GM21723 (cell line): Measurements from ENCODE around the gene BAIAP2L1.
"Not testable (repeated sequence)": the region's sequence is repeated elsewhere in the genome, so short reads cannot be mapped to it uniquely, and the experiment has no call there.

Source experiments
- ATAC-seq: cut with Tn5 transposase; IDR thresholded peaks from one replicate; pipeline ENCODE4 v1.9.1; 2021; ENCODE audit warnings: mild to moderate bottlenecking, moderate library complexity; ENCODE audit not compliant: unreplicated experiment

BAIAP2L1 gene

DNA sequence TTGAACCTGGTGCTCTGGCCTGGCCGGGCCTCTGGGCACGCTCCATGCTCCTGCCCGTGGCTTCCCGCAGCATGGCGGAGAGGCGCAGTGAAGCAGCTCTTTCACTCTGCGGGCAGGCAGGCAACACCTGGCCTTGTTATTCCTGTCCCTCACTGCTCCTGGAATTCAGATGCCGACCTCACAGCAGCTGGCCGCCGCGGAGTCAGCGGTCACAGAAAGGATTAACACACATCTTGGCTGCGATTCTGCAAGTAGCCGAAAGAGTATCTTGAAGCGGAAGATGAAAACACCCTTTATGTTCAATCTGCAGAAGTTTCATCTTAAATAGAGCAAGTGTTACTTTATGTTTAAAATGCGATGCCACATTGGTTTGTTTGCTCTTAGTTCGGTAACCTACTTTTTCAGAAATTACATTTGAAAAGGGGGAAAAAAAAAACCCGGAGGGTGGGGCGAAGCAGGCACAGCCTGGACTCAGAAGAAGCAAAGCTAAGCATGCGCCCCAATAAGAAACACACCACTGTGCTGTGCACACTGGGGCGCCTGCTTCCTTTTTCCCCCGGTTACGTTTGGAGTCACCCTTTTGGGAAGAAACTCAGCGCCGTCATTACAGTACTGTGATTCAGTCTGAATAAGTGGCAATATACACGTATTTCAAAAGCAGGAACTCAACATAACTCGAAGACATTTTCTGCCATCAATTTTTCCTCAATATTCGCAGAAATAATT is 77.1 kb downstream of the BAIAP2L1 start:
- no peak for ATAC-seq

DNA sequence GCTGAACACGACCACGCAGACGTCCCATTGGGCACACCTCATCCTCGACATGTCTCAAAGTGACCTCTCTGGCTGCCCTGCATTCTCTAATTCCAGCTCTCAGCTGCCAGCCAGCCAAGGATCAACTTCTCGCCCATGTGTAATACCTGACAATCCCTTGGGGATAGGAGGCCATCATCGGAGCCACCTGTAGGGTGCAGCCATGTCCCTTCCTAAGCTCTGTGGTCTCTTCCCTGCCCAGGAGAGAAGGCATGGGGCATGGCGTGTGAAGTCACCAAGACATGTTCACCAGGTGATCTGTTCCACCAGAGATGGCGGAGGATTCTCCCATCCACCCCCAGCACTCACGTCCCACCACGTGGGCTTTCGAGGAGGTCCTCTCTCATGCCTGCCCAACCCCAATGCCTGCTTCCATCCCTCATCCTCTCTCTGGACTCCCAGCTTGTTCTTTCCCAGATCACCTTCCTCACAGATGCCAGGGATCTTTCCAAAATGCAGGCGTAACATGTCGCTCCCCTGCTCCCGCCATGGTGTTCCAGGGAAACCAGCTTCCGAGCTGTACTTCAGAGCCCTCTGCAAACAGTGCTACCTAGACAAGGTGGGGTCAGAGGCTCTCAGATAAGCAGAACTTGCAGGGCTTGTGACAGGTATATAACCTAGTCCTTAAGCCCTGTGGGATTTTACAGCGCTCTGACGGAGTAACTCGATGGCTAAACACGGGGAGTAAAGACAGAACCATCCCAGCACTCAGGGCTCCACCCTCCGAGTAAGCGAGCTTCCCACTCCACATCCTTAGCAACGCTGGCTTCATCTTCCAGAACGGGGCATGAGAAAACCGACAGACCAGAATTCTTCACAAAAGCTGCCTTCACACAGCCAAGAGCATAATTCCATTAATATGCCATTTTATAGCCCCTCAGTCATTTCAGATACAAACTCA is 78.3 kb downstream of the BAIAP2L1 start:
- ATAC-seq = no peak

GRCh38 chr7:98321301-98321700 is 79.6 kb downstream of the BAIAP2L1 start:
- ATAC-seq = no peak

DNA sequence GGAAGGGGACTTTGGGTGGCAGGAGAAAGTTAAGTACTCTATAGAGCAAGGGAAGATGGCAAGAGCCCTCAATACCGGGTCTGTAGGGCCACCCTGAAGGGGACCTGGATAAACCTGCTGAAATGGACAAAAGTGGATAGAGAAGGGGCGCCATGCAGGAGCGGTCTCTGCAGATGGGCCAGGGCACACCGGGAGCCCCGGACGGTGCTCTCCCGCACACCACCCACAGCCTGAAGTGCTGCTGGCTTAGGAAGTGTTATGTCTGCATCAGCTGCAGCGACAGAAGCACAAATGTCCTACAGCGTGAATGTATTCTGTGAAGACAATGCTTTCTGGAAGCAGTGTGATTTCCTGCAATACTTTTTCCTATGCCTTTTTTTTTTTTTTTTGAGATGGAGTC is 81.7 kb downstream of the BAIAP2L1 start:
- ATAC-seq = no peak

DNA sequence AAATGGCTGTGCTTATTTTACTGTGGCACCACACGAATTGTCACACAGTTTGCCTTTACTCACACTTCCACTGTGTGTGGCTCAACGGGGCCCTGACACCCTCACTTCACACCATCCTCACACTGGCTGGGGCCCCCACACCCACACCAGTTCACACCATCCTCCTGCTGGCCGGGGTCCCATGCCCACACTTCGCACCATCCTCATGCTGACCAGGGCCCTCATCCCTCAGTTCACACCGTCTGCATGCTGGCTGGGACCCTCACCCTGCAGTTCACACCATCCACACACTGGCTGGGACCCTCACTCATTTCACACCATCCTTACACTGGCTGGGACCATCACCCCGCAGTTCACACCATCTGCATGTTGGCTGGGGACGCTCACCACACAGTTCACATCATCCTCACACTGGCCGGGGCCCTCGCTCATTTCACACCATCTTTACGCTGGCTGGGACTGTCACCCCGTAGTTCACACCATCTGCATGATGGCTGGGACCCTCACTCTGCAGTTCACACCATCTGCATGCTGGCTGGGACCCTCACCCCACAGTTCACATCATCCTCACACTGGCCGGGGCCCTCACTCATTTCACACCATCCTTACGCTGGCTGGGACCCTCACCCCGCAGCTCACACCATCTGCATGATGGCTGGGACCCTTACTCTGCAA is 83.4 kb downstream of the BAIAP2L1 start:
- no peak for ATAC-seq

- ATAC-seq = not testable (repeated sequence)
These were observed 84.8 kb downstream of the BAIAP2L1 start for GRCh38 chr7:98315994-98316527.

DNA sequence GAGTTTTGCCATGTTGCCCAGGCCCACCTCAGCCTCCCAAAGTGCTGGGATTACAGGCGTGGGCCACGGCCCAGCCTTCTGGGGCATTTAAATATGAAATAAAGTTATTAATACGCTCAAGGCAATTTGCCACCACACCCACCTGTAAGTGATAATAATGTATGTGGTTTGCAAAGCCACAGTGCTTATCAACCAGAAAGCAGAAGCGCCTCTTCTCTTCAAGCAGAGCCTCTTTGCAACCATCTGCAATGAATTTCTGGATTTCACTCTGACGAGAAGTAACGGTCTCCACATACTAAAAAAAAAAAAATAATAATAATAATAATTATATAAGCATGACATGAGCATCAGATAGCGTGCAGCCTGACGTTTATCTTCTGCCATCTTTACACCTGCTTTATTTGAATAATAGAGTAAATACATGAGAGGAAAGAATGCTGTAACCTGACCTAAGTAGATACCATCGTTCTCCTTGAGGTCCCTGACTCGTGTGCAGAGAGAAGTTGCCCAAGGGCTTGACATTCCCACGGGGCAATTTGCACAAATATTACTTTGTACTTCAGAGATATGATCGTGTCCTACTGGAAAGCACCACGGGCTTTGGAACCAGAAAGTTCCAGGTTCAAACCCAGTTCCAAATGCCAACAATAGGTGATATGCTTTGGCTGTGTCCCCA is 85.4 kb downstream of the BAIAP2L1 start:
- ATAC-seq = peak; percentile 85

GRCh38 chr7:98314469-98314868 is 86.4 kb downstream of the BAIAP2L1 start:
- ATAC-seq = peak; percentile 73

- ATAC-seq = no peak
These were observed 88.7 kb downstream of the BAIAP2L1 start for GRCh38 chr7:98312201-98312600.

DNA sequence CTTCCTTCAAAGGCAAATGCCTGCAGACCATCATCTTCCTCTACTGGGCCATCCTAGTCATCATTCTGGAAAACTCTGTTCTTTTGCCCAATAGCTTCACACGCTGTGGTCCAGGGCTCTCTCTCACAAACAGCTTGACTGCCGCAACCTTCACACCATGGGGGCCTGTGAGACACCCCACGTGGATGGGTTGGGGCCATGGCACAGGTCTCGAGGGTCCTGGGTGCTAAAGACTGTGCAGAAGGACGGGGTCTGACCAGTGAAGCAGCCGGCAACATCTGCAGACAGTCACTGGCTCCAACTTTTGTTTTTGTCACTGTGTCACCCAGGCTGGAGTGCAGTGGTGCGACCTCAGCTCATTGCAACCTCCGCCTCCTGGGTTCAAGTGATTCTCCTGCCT is 91.3 kb downstream of the BAIAP2L1 start:
- no peak for ATAC-seq

GRCh38 chr7:98307971-98308466 is 92.9 kb downstream of the BAIAP2L1 start:
- ATAC-seq = no peak

DNA sequence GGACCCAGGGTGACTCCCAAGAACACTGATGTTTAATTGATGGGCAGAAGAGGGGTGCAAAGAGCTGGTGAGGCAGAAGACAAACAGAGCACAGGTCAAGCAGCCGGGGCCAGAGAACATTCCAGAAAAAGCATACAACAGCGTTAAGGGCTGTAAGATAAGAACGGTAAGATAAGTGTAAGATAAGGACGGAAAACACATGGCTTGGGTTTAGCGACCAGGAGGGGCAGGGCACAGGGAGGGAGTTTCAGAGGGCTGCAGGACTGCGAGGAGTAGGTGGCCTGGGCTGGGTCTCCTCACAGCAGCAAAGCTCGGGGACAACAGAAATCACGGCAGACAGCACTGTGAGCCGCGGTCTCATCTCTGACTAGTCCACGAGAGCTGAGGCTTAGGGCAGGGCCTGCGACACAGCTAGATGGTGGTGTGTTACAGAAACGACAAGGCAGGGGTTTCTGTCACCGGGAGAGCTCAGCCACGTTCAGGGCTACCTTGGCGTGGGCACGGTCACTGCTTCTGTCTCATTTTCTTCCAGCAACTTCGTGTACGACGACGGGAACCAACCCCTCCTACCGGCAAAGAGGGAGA is 94.8 kb downstream of the BAIAP2L1 start:
- no peak for ATAC-seq

DNA sequence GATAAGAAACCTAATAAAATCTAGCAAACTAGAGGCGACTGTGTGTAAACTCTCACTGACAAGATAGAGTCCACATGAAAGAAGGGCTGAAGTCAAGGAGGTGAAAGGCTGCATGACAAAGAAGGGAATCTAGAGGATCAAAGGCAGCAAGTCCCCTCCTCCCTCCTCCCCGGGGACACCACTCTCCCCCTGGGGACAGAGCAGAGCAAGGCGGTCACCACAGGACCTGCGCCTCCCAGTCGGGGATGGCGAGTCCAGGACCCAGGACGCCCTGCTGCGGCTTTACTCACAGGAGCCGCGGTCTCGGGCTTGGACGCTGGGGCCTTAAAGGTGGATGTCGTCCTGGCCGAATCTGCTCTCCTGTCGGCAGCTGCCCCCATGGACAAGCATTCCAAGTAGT is 97.0 kb downstream of the BAIAP2L1 start:
- ATAC-seq = no peak

GRCh38 chr7:98303176-98303865 is 97.6 kb downstream of the BAIAP2L1 start:
- ATAC-seq = no peak

DNA sequence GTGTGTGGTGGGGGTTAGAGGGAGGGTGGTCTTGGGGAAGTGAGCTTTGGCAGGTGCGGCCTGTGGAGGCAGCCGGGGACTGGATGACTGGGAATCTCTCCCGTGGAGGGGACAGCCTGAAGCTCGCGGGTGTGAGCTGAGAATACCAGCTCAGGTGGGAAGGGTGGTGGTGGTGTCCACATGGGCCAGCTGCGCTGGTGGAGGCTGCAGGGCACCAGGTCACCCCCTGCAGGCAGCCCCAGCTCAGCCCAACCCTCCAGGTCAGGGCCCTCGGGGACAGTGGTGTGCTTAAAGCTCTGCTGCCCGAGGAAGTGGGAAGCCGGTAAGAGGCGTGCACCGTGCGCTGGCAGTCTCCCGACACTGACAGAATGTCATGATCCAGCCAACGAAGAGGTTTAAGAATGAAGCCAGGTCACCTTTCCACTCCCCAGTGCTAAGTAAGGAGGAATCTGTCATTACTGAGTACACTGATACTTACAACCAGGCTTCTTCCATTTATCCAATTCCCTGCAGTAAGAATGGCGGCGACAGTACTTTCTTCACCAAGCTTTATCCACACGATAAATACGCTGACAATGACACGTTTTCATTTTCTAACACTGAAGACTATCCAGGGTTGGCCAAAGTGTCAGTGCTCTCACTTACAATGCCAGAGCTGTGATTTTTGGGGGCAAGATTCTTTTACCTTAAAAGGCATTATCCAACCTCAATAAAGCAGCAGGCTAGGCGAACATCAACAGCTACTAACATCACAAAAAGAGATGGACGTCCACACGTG is 99.0 kb downstream of the BAIAP2L1 start:
- ATAC-seq = no peak

DNA sequence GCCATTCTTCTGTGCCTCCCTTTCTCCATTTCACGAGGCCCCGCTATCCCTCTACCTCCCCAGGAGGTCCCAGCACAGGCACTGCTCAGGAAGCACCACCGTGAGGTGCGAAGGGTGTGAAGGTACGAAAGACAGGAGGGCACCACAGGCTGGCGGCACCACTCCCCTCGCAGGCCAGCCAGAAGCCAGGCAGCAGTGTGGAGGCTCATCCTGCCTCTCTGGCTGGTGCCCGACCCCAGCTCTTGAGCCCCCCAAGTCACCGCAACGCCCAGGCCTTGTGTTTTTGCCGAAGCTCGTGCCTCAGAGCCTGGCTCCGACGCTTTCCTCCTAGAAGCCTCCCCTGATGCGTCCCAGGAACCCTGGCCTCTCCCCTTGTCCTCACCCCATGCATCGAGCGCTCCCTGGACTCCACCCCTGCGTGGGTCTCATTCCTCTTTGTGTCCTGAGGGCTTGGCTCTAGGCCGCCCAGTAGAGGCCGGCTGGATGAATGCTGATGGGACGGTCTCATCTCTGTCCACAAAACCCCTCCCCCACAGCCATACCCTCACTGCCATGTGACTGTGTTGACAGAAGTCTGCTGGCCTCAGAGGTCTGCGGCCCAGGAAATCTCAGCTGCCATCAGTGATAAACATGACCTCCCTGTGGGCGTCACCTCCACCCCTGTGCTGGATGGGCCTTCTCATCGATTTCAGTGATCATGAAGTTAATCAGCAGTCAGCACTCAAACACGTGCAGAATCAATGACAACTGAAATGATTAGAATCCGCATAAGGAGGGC is 100.1 kb downstream of the BAIAP2L1 start:
- ATAC-seq = no peak

DNA sequence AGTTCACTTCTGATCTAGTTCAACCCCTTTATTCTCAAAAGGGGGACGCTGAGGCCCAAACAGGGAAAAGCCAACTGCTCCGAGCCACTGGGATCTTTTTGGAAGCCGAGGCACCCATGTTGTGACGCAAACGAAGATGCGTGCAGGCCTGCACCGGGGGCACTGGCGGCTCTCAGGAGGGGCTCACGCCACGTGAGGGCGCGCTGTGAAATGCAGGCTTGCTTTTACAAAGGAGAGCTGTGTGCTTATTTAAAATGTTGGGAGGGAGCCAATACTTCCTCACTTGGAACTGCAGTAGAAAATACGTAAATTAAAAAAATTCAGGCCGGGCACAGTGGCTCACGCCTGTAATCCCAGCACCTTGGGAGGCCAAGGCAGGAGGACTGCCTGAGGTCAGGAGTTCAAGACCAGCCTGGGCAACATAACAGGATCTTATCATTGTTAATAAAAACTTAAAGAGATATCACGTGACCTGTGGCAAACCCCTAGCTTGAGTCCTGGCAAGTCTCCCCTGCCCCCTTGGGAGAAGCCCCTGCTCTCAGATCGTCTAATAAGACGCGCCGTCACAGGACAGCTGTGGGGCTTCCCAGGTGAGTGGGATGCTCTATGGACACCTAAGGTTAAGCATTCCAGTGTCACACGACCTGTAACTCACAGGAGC is 103.1 kb downstream of the BAIAP2L1 start:
- no peak for ATAC-seq
